HG03520 (cell line): ENCODE results near the gene ANKH.
A peak's percentile ranks its signal among the peaks of the same experiment; 100 is the strongest.
"Not testable (repeated sequence)": the region's sequence is repeated elsewhere in the genome, so short reads cannot be mapped to it uniquely, and the experiment has no call there.

Experiments
- ATAC-seq: cut with Tn5 transposase; IDR thresholded peaks from one replicate; pipeline ENCODE4 v1.9.1; 2021; ENCODE audit warnings: mild to moderate bottlenecking, moderate library complexity; ENCODE audit not compliant: unreplicated experiment

ANKH gene

DNA sequence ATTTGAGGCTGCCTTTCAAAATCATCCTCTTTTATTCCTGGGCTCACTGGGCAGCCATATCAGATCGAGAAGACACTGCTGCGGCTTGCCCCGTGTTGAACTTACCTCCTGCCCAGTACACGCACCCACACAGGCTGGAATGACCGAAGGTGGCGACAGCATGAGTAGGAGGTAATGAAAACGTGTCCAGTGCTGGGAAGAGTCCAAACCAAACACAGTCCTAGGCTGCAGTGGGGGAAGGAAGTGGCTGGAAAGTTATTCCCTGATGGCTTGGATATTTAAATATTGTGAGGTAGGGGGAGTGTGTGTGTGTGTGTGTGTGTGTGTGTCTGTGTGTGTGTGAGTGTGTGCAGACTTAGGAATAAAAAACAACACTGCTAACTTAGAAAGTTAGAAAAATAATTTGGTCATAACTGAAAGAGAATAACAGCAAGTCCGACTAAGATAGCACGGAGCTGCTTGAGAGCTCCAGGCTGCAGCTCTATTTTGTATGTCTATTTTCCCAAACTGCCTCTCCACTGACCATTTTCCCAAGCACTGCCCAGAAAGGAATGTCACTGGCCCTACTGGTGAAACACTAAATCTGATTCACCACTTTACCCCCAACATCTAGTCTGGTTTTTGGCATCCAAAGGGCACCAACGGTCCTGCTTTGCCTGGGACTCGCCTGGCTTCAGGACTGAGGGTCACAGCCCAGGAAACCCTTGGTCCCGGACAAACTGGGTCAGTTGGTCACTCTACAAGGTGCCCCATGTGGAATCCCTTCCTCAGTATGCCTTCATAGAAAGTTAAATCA is 41.2 kb downstream of the ANKH start:
- no peak for ATAC-seq

DNA sequence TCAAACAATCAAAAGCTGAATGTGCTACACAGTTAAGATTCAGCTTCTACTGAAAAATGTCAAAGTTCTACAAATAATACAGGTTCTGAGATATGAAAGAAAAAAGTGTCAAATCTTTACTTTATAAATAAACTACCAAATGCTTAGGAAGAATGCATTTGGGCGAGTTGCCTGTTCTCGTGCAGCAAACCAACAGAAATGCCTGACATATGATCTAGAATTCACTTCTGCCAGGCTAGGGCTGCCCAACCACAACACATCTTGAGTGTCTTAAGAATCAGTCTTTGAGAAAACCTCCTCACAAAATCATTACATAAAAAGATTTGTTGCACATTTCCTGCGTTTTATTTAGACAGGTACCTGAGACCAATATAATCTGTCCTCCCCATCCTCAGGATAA is 42.2 kb downstream of the ANKH start:
- ATAC-seq, result no peak

DNA sequence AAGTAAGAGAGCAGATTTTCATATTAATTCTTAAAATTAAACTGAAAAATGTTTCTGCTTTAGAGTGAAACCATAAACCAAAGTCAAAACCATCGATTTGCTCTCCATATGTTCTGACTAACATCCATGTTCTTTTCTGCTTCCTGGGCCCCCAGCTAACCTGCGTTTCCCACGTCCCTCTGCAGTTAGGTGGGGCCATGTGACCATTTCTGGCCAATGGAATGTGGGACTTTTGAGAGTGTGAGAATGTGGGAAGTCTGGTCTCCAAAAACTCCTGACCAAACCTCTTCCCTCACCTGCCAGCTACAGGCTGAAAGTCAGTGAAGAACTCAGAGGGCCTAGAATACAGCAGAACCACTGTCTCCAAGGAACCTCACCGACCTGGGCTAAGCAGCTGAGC is 44.9 kb downstream of the ANKH start:
- ATAC-seq, result no peak

DNA sequence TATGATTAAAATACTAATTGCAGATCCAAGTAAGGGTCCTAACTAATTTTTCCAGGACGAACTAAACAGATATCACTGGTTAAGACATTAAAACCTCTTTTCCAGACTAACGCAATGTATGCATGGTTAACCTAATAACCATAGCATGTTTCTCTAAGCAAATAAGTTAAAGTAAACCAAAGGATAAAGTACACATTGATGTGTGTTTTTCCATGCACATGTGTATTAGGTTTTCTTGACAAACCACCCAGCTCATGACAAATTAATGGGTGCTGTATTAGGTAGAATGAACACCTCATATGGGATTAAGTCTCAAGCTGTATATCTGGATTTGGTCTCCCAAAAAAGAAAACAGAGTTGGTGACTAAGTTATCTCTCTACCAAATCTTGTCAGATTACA is 45.6 kb downstream of the ANKH start:
- no peak for ATAC-seq

DNA sequence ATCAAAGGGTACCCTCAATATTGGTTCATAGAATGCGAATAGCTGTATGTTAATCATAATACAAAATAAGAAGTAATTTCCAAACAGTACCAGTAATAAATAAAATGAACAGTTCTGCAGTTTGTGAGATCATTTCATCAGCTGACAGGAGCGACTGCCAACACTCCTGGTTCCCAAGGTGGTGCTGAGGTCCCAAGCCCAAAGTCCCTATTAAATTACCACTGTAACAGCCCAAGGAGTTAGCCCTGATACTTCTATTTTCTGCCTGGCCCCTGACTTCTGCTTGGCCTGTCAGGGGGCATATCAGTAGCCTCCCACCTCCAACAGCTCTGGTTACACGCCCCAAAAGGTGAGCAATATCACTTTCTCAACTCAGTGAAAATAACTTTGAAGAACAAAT is 47.1 kb downstream of the ANKH start:
- no peak for ATAC-seq

DNA sequence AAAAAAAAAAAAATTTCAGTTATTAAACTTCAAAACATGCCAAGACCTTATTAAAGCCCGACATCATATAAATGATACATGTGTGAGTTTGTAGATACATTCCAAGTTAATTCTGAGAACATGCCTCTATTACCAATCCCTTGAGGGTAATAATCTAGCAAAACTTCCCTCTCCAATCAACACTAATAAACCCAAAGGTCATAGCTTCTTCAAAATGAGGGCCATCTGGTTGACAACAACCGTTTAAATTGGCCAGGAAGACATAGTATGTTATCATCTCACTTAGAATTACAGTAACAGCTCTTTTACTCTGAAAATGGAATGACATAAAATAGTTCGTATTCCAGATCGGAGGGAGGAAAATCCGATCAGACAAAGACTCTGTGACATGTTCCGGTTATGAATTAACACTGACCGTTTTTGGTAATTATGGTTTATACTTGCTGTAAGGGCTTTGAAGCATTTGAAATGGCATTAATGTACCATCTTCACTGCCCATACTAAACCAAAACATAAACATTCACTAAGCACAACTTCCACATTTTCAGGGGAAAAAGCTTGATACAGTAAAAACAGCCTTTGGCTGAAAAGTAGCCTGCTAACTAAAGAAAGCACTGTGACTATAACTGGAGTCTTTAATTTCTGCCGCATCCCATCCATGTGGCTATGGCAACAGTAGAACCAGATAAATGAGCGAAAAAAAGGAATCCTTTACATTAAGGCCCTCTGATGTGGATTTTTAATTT is 50.3 kb downstream of the ANKH start:
- no peak for ATAC-seq

DNA sequence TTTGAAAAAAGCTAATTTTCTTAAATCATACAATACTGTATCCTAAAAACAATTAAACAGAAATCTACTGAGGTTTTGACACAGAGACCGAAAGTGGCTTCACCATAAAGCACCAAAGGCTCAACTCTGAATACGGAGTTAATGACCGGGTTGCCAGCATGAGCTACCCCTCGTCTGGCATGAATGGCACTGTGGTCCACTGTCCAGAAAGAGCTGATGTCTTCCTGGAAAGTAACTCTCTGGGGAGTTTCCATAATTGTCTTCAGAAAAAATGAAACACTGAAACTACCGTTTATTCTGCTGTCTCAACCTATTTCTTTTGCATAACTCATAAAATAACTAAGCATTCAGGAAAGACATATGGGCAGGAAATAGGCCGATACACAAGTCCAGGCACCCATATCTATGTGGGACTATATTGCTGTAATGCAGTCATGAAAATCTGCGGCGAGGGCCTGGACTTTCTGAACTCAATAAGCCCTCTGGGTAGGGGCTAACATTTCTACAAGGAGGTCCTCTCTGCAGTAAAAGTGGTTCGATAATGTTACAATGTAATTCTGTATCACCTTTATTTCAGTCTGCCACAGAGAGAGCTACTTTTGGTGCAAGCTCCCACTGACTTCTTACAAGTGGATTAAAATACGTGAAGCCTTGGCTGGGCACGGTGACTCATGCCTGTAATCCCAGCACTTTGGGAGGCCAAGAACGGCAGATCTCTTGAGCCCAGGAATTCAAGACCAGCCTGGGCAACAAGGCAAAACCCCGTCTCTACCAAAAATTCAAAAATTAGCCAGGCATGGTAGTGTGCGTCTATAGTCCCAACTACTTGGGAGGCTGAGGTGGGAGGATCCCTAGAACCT is 52.4 kb downstream of the ANKH start:
- no peak for ATAC-seq

DNA sequence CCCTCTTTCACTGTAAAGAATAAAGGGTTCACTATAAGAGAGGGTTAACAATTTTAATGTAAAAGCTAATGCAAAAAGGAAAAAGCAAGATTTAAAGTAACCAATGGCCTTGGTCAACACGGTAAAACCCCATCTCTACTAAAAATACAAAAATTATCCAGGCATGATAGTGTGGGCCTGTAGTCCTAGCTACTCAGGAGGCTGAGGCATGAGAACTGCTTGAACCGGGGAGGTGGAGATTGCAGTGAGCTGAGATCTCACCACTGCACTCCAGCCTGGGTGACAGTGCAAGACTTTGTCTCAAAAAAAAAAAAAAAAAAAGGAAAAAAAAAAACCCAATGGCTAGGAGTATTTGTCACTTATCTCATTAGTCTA is 53.8 kb downstream of the ANKH start:
- ATAC-seq, result not testable (repeated sequence)

DNA sequence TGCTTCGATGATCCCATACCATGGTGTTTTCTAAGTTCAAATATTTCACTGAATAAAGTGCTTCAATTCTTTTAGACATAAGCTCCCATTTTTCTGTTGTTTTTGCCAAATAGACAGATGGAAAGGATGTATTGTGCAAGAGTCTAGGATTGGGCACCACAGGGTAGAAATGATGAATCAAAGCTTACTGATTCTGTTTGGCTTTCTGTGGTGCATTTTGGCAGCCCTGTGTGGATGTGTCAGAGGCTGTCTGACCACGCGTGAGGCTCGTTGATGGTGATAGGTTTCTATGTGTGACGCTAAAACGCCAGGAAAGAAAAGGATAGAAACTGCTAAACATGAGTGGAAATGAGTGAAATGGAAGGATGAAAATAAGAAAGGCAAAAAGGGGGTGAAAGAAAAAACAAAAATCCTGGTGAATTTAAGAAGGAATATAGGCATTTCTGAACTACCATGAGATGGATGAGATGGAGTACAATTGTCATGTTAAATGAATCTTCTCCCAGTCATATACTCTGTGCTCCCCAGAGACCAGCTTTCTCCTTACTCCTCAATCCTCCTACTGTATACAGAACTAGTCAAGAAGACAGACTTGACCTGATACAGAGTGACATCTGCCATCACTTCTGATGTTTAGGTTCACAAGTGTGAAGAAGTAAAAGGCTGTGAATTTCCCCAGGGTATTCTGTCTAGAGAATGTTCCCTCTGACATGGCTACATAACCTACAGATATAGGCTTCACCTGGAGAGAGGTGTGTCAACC is 54.4 kb downstream of the ANKH start:
- ATAC-seq, result no peak

DNA sequence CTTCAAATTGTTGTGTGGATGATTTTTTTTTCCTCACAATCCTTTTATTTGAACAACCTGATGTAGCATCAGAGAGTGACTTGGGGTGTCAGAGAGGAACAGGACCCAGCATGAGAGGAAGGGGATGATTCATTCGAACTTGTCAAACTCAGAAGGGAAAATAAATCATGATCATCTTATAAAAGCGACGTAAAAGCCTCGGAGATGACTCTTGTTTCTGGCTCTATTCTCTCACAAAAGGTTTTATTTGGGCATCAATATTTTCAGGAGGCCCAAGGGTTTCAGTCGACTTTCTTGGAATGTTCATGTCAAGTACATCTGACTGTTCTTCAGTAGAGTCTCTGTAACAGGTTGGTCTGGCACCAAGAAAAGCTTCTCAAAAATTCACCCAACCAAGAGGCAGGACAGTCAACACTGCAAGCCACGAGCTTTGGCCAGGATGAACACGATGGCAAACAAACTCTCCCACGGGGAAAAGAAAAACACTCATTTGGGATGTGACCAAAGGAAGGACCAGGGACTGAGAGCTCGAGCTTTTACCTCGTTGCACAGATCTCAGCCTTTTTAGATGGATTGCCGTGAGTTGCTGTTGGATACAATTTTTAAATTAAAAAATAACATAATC is 55.1 kb downstream of the ANKH start:
- no peak for ATAC-seq

DNA sequence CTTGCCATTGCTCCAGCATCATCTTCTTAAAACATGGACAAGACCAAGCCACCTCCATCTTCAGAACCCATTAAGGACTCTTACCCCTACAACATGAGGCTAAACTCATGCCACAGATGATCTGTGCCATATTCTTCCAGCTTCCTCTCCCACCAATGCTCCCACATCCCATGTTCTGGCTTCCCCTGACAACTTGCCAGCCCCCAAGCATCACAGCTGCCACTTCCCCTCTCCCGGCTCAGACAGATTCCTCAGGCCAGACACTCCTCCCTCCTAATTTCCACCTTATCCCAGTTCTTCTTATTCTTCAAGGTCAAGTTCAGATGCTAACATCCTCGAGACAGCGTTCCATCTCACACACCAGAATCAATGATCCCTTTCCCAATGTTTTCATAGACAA is 57.8 kb downstream of the ANKH start:
- no peak for ATAC-seq

DNA sequence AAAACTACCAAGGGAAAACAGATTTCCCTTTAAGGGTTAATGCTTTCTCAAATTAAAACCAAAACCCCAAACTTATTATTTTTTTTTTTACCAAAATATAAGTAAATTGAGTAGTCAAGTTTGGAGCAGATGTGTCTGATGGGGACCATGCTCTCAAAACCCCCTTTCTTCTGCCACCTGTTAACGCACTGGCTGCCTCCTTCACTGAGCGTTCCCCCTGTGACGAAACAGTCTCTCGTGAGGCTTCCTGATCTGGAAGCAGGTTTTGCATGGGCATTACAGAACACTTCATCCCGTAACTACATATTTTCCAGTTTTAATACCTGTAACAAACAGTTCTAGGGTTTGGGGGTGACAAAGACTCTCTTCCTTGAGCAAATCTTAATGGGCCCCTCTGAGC is 59.4 kb downstream of the ANKH start:
- no peak for ATAC-seq

DNA sequence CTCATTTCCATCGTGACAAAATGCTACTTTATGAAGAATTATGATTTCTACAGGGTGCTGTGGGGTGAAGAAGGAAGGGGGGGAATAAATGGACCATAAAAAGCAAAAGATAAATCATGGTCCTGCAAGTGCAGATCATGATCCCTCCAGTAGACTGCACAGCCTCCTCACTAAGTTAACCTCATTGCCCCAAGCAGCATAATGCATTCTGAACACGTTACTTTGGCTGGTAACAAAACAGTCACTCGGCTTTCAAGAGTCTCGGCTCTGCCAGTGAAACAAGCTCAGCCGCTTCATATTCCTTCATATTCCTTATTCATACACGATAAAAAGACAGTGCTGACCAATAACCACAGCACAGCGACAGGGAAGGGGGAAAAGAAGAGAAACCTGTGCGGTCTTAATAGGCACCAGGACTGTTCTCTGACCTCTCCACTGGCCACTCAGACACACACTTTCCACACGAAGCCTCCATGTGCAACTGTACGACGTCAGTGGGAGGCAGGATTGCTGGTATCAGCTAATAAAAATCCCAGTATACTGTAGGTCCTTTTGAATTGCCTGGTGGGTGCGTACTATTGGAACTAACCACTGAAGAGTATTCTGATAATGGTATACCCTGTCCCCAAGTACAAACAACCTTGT is 60.5 kb downstream of the ANKH start:
- no peak for ATAC-seq

DNA sequence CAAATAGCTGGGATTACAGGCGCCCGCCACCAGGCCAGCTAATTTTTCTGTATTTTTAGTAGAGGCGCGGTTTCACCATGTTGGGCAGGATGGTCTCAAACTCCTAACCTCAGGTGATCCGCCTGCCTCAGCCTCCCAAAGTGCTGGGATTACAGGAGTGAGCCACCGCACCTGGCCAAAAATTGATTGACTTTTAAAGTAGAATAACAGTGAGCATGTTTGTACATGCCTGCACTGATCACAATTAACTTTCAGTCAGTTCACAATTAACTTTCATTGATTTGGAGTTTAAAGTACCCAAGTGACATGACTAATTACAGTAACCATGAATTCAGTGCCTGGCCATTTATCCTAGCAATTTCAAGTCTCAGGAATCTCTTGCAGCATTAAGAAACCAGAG is 61.3 kb downstream of the ANKH start:
- no peak for ATAC-seq

DNA sequence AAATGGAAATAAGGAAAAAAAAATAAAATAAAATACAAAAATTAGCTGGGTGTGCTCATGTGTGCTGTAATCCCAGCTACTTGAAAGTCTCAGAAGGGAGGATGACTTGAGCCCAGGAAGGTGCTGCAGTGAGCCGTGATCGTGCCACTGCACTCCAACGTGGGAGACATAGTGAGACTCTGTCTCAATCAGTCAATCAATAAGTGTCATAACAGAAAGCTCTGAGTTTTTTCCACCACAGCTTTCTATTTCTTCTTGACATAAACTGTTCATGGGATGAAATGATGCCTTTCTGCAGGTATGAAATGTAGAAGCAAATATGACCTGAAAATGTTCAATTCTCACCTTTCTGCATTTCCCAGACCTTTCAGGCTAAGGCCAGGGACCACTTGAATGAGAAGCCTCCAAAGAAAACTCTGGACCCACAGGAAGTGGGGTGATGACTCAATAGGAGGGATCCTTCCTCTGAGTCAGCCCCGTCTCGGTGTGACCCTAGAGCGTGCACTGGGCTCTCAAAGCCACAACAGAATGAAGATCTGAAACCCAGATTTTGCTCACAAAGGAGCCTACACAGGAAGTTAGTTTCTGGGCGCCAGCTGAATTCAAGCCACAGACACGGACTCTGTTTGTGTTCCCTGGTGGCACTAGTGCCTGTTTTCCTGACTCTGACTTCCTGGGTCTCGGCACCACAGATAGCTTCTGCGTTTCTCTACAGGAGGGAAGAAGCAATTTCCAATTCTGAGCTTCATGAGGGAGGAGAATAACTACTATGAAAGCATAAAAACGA is 62.0 kb downstream of the ANKH start:
- peak; percentile 98 for ATAC-seq

DNA sequence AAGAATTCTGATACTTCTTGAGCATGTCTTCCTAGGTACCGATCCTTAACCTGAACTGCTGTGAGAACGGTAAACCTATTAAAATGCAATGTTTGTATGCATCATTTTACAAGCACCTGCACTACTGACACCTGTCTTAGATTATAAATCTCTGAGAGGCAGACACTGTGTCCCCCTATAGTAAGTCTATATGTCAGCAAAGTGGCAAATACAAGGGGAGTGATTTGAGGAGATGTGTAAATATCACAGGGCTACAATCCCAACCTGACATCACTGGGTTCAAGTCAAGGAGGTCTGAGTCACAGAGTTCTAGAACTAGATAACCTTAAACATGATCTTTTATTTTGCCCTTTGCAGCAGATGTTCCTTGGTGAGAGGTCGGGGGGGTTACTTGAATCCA is 64.1 kb downstream of the ANKH start:
- ATAC-seq, result no peak

DNA sequence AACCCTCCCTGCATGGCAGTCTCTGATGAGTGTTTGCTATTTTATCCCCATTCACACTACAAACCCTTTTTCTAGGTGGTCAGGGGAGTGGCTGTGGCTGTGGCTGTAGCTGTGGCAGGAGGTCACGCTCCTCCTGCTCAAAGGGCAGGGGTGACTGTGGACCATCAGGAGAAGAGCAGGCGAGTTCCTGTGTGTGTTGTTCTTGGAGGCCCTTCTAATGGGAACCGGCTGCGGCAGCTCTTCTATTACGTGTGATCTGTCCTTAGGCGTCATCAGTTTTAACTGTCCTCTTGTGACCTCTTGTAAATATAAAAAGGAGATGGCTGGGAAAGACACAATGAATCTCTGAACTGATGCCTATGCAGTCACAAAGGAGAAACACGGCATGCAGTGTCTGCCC is 65.1 kb downstream of the ANKH start:
- no peak for ATAC-seq

DNA sequence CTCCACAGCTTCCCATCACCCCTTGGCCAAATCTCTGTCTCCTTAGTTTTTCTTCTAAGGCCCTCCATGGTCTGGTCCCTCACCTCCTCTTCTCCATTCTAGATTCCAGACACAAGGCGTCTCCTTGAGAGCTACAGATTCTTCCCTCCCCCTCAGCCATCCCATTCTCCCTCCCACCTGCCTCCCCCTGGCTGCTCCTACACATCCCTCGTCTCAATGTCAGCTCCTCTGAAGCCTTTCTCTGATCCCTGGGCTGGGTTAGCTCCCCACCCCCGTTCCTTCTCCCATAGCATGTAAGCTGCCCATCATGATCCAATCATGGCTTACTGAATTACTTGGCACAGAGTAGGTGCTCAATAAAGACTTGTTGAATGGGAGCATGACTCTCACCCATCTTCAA is 69.0 kb downstream of the ANKH start:
- no peak for ATAC-seq

DNA sequence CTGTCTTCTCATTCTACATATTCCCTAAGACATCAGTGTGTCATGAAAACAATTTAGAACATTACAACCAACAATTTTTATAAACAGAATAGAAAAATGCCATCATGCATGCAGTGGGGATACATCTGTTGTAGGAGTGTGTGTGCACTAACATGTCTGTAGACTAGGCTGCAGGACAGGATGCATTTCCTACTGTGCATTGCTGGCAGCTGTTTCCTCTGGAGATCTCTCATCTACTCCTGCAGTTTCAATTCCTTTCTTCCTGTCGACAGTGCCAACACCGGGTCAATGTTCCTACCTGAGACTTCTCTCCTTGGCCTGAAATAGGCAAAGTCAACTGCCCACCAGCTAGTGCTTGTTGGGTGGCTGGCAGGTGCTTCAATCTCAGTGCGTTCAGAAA is 69.8 kb downstream of the ANKH start:
- ATAC-seq, result no peak
